Measurements from ENCODE around the gene FAM221A.
"Not testable (repeated sequence)": the region's sequence is repeated elsewhere in the genome, so short reads cannot be mapped to it uniquely, and the experiment has no call there.

Gene FAM221A

DNA sequence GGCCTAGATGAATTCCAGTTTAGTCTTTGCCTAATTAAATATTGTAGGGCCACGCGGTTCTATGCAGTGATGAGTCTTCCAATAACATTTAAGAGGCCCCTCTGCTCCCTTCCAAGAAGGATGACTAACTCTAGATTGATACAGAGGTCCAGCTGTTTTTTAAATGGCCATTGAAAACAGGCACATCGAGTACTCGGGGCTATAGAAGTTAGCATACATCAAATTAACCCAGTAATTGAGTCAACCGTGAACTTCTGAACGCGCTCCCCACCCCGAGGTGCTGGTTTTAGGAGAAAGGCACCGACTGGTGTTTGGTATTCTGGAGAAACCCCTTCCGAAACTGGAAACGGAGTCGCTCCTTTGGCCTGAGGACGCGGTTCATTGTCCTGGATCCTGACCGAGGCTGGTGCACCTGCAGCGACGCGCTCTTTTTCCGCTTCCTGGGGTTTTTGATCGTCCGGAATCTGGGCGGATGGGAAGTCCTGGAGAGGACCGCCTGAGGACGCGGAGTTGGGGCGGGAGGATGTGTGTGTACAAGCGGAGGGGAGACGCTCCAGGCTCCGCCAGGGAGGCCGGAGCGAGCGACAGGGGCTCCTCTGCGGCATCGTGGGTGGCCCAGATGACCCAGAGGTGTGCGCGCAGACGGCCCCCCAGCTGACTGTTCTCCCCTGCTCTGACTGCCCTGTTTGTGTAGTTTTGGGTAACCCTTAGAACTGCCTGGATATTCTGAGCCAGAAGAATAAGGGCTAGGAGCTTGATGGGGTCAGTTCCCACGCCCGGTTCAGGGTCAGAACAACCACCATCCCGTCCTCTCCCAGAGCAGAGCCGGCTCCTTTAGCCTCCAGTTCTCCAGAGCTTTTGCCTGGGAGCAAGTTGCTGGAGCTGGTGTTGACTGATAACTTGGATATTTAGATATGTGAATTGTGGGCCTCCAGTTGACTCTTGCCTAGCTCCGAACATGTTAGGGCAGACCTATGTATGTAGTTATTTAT, 711 bp downstream of the FAM221A start:
- peak; percentile 32 to 50 for DNase-seq (ENCODE audit: low read depth in 2 of 2)
- peak overlapping the region; percentile 45 to 59 for H3K4me3 ChIP-seq (replicated peaks in 1 of 2; ENCODE audit: low read depth in 2 of 2, low read length in 2 of 2)
- TF ChIP-seq CTCF (IDR thresholded peaks at IDR 0.05; ENCODE audit: low read depth, low read length) = no peak

- not testable (repeated sequence) for DNase-seq (ENCODE audit: low read depth in 2 of 2); H3K4me3 ChIP-seq (replicated peaks in 1 of 2; ENCODE audit: low read depth in 2 of 2, low read length in 2 of 2)
These were observed 4.0 kb downstream of the FAM221A start for GRCh38 chr7:23684041-23684440.

GRCh38 chr7:23685731-23686130, 5.7 kb downstream of the FAM221A start:
- DNase-seq (ENCODE audit: low read depth in 2 of 2) = peak; percentile 15 to 23
- H3K4me3 ChIP-seq (replicated peaks in 1 of 2; ENCODE audit: low read depth in 2 of 2, low read length in 2 of 2) = no peak overlapping the region
- no peak for TF ChIP-seq CTCF (IDR thresholded peaks at IDR 0.05; ENCODE audit: low read depth, low read length)

- TF ChIP-seq CTCF (IDR thresholded peaks at IDR 0.05; ENCODE audit: low read depth, low read length) = no peak
- H3K4me3 ChIP-seq (replicated peaks in 1 of 2; ENCODE audit: low read depth in 2 of 2, low read length in 2 of 2) = no peak overlapping the region
- no peak for DNase-seq (ENCODE audit: low read depth in 2 of 2)
These were observed 7.0 kb downstream of the FAM221A start for GRCh38 chr7:23687011-23687410.

- TF ChIP-seq CTCF (IDR thresholded peaks at IDR 0.05; ENCODE audit: low read depth, low read length) = no peak
- DNase-seq (ENCODE audit: low read depth in 2 of 2) = no peak
- H3K4me3 ChIP-seq (replicated peaks in 1 of 2; ENCODE audit: low read depth in 2 of 2, low read length in 2 of 2) = no peak overlapping the region
These were observed 9.2 kb downstream of the FAM221A start for GRCh38 chr7:23689165-23689564.

GRCh38 chr7:23691320-23691719, 11.3 kb downstream of the FAM221A start:
- no peak for DNase-seq (ENCODE audit: low read depth in 2 of 2)
- no peak overlapping the region for H3K4me3 ChIP-seq (replicated peaks in 1 of 2; ENCODE audit: low read depth in 2 of 2, low read length in 2 of 2)
- TF ChIP-seq CTCF (IDR thresholded peaks at IDR 0.05; ENCODE audit: low read depth, low read length) = no peak

DNA sequence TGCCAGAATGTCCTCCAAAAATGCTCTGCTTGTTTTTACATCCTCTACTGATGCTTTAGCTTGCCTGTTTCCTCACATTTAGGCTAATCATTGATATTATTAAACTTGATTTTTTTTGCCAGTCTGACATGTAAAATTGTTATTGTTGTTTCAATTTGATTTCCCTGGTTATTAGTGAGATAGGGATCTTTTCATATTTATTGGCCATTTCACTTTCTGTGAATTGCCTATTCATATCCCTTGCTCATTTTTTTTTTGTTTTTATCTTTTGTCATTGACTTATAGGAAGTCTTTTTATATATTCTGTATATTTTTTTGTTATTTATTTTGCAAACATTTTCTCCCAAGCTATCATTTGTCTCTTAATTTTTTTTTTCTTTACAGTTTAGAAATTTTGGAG, 13.2 kb downstream of the FAM221A start:
- no peak for DNase-seq (ENCODE audit: low read depth in 2 of 2)
- no peak overlapping the region for H3K4me3 ChIP-seq (replicated peaks in 1 of 2; ENCODE audit: low read depth in 2 of 2, low read length in 2 of 2)
- TF ChIP-seq CTCF (IDR thresholded peaks at IDR 0.05; ENCODE audit: low read depth, low read length) = no peak

All from cardiac fibroblast (primary cell).